Tibial nerve (tissue), 4 donors: Measurements from ENCODE around the gene PAM16. TPM values are rescaled to one million over a fixed set of nuclear protein-coding genes. Genes with fewer than 3 reads are reported as not detected.

ENCODE experiments used
- DNase-seq, 2 donors: peaks; one replicate each; pipeline ENCODE4 v3.0.0-alpha.2; 2019; ENCODE audit warnings: low spot score in 2 of 2
- H3K27ac ChIP-seq, 4 donors: fragments of 200-600 bp; sonication (generic) in 3 of 4; one replicate each; pipeline ENCODE4 v1.5.1; 2017 to 2019; ENCODE audit warnings: mild to moderate bottlenecking in 1 of 4
- H3K27me3 ChIP-seq, 2 donors: fragments of 200-600 bp; sonication (generic) in 1 of 2; one replicate each; pipeline versions ENCODE4 v1.5.1 to v1.6.0; 2017 to 2019
- H3K36me3 ChIP-seq, 3 donors: fragments of 200-600 bp; sonication (generic); one replicate each; pipeline ENCODE4 v1.5.1; 2018 to 2019
- H3K4me1 ChIP-seq, 4 donors: fragments of 200-600 bp; sonication (generic) in 3 of 4; one replicate each; pipeline ENCODE4 v1.5.1; 2017 to 2019
- H3K4me3 ChIP-seq, 4 donors: fragments of 200-600 bp; sonication (generic) in 3 of 4; one replicate each; pipeline ENCODE4 v1.5.1; 2017 to 2019; ENCODE audit warnings: mild to moderate bottlenecking in 1 of 4, moderate library complexity in 1 of 4
- H3K9me3 ChIP-seq, 4 donors: fragments of 200-600 bp; sonication (generic) in 3 of 4; one replicate each; pipeline ENCODE4 v1.5.1; 2017 to 2019
- EP300 ChIP-seq, 2 donors: sonication (generic); formaldehyde crosslinking; IDR thresholded peaks; one replicate each; pipeline ENCODE4 v1.6.1; 2017; ENCODE audit warnings: antibody characterized with exemption in 2 of 2, mild to moderate bottlenecking in 1 of 2
- POLR2A ChIP-seq, 2 donors: fragments of 450-650 bp; IDR thresholded peaks; one replicate each; pipeline ENCODE4 v1.6.1; 2017; ENCODE audit warnings: antibody characterized with exemption in 2 of 2, mild to moderate bottlenecking in 2 of 2, moderate library complexity in 2 of 2
- WGBS, 2 donors: methylation state at CpG; one replicate each; pipeline ENCODE4 v1.1.5; 2018; 5-methylcytosine and 5-hydroxymethylcytosine counted together
- total RNA-seq, 4 donors: library from RNA; depleted of rRNA; stranded (reverse); fragments of >200 nt; gene quantifications; one replicate each; pipeline ENCODE4 v1.1.0, GENCODE V29; 2016
- TF ChIP-seq, protein P1 (sequence below), 5 experiments: fragments of 200-600 bp in 3 of 5; fragments of 450-650 bp in 2 of 5; sonication (generic) in 3 of 5; IDR thresholded peaks; one replicate each; pipeline ENCODE4 v1.5.1; 2016 to 2019; ENCODE audit warnings: antibody characterized with exemption in 5 of 5, mild to moderate bottlenecking in 3 of 5, moderate library complexity in 2 of 5

PAM16 gene
- total RNA-seq, 4 donors from 2014 or later = 45.1 to 95.1 (median 60.7) TPM

DNA sequence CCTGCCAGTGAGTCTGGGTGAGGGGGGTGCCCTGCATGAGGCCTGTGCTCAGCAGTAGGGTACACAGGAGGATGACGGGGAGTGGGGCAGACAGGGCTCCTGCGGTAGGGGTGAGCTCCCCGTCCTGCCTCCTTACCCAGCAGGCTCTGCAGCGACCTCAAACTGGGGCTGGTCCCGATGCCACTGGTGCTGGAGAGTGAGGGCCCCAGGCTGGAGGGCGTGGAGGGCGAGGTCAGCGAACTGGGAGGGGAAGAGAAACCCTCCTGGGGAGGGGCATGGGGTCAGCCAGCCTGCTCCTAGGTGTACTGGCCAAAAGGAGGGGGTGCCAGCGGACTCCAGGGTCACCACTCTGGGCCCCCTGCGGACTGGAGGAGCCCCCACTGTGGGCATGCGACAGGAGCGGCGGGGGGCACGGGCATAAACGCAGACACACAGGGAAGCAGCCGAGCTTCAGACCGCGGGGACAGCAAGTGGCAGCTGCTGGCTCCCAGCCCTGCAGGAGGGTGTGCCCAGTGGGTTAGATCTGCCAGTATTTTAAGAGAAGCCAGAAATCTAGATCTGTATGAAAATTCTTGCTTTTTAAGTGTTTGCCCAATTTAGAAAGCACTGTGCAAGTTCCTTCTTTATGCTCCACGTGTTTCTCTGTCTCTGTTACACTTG lies 11.5 kb upstream of the PAM16 start:
- TF ChIP-seq POLR2A (IDR thresholded peaks at IDR 0.05) (no peak), EP300 (IDR thresholded peaks at IDR 0.05) (no peak)
- TF ChIP-seq, protein P1, sequence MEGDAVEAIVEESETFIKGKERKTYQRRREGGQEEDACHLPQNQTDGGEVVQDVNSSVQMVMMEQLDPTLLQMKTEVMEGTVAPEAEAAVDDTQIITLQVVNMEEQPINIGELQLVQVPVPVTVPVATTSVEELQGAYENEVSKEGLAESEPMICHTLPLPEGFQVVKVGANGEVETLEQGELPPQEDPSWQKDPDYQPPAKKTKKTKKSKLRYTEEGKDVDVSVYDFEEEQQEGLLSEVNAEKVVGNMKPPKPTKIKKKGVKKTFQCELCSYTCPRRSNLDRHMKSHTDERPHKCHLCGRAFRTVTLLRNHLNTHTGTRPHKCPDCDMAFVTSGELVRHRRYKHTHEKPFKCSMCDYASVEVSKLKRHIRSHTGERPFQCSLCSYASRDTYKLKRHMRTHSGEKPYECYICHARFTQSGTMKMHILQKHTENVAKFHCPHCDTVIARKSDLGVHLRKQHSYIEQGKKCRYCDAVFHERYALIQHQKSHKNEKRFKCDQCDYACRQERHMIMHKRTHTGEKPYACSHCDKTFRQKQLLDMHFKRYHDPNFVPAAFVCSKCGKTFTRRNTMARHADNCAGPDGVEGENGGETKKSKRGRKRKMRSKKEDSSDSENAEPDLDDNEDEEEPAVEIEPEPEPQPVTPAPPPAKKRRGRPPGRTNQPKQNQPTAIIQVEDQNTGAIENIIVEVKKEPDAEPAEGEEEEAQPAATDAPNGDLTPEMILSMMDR (IDR thresholded peaks at IDR 0.05) = no peak
- H3K4me1 ChIP-seq = peaks cover 0 to 9% (median 0%) of the 10 kb centered on the region in 4 donors
- H3K4me3 ChIP-seq = no peak overlapping the region
- H3K36me3 ChIP-seq = peaks cover 0 to 73% (median 6%) of the 10 kb centered on the region in 3 donors
- no peaks in the 10 kb centered on the region for H3K9me3 ChIP-seq
- 78 to 82% methylated on average over 18 to 19 of the region's 19 CpGs for WGBS, 2 donors
- DNase-seq = no peak
- no peaks in the 10 kb centered on the region for H3K27me3 ChIP-seq
- H3K27ac ChIP-seq = no peak overlapping the region

DNA sequence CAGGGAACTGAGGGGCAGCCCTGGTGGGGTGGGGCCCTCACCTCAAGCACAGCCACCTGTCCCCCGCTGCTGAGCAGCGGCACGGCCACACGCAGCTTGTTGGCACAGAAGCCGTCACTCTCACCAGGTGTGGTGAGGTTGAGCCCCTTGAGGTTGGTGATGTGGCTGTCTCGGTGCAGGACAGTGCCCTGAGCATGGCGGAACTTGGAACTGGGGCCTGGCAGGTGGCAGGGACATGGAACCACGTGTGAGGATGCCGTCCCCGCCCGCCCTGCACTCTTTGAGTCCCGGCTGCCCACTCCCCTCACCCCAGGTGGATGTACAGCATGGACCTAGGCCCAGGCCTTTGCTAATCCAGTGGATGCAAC lies 10.8 kb upstream of the PAM16 start:
- Histone ChIP-seq H3K36me3 (peaks cover 0 to 77% (median 6%) of the 10 kb centered on the region in 3 donors), H3K27ac (no peak overlapping the region), H3K9me3 (no peaks in the 10 kb centered on the region), H3K27me3 (no peaks in the 10 kb centered on the region), H3K4me3 (no peak overlapping the region), H3K4me1 (peaks cover 0 to 9% (median 0%) of the 10 kb centered on the region in 4 donors)
- 83% methylated on average over 12 of the region's 12 CpGs; no CpG with 5 or more reads in 1 of the 2 donors for WGBS, 2 donors
- no peak for DNase-seq
- TF ChIP-seq EP300 (IDR thresholded peaks at IDR 0.05) (no peak), POLR2A (IDR thresholded peaks at IDR 0.05) (no peak)
- TF ChIP-seq, protein P1 (IDR thresholded peaks at IDR 0.05) = no peak

DNA sequence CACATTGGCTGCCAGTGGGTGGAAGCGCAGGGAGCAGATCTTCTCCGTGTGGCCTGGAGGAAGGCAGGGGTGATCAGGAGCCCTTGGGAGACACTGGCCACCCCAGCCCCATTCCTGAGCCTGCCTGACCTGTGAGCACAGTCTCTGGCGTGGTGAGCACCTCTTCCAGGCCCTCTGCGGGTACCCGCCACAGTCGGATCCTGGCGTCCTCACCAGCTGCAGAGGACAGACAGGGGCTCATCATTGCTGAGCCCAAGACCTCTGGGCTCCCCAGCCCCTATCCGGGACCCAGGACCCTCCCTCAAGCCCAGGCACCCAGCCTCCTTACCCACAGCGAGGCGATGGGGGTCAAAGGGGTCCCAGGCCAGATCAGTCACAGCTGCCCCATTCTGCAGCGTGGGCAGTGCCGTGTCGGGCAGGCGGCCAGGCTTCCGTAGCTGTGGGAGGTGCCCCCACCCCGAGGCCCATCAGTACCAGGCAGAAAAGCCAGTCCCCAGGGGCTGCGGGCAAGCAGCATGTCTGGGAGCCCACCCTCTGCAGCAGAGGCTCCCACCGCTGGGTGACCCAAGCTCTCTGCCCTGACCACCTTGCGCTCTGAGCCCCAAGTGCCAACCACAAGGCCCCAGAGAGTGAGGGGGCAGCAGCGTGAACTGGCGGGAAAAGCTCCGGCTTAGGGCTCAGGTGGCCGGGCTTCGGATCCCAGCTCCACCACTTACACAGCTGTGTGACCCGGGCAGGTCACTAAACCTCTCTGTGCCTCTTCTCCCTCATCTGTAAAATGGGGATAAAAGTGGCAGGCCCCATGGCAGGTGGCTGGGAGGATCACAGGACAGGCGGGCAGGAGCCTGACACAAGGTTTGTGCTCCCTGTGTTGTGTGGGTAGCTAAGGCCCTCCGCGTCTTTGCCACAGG lies 10.2 kb upstream of the PAM16 start:
- no peaks in the 10 kb centered on the region for H3K9me3 ChIP-seq
- no peaks in the 10 kb centered on the region for H3K27me3 ChIP-seq
- no peak for DNase-seq
- 93 to 95% methylated on average over 19 to 21 of the region's 28 CpGs for WGBS, 2 donors
- peaks cover 0 to 83% (median 6%) of the 10 kb centered on the region in 3 donors for H3K36me3 ChIP-seq
- TF ChIP-seq POLR2A (IDR thresholded peaks at IDR 0.05) = no peak
- TF ChIP-seq EP300 (IDR thresholded peaks at IDR 0.05) = no peak
- TF ChIP-seq, protein P1 (IDR thresholded peaks at IDR 0.05) = no peak
- H3K4me3 ChIP-seq = no peak overlapping the region
- H3K27ac ChIP-seq = no peak overlapping the region
- peaks cover 0 to 9% (median 0%) of the 10 kb centered on the region in 4 donors for H3K4me1 ChIP-seq

- Histone ChIP-seq H3K4me3 (no peak overlapping the region), H3K27me3 (no peaks in the 10 kb centered on the region), H3K27ac (no peak overlapping the region), H3K4me1 (peaks cover 0 to 9% (median 0%) of the 10 kb centered on the region in 4 donors), H3K9me3 (no peaks in the 10 kb centered on the region), H3K36me3 (peaks cover 0 to 83% (median 6%) of the 10 kb centered on the region in 3 donors)
- 84 to 86% methylated on average over 11 of the region's 11 CpGs for WGBS, 2 donors
- no peak for TF ChIP-seq POLR2A (IDR thresholded peaks at IDR 0.05)
- TF ChIP-seq, protein P1 (IDR thresholded peaks at IDR 0.05) = no peak
- TF ChIP-seq EP300 (IDR thresholded peaks at IDR 0.05) = no peak
- DNase-seq = no peak
These were observed 9.5 kb upstream of the PAM16 start for GRCh38 chr16:4360538-4361021.
